Muscle of leg (tissue), 11 donors: ENCODE measurements around the gene PTPRN2. TPM values are rescaled to one million over a fixed set of nuclear protein-coding genes. Genes with fewer than 3 reads are reported as not detected.

Experiments used
- DNase-seq: peaks from one replicate; pipeline ENCODE4 v3.0.0; 2013
- H3K27ac ChIP-seq: one replicate; pipeline ENCODE4 v1.5.1; 2013; ENCODE audit warnings: mild to moderate bottlenecking, low read length, control low read depth
- H3K27me3 ChIP-seq: one replicate; pipeline ENCODE4 v1.6.1; 2013; ENCODE audit warnings: low read length; ENCODE audit not compliant: control insufficient read depth, insufficient read depth
- H3K36me3 ChIP-seq: one replicate; pipeline ENCODE4 v1.6.1; 2013; ENCODE audit warnings: low read length; ENCODE audit not compliant: control insufficient read depth, insufficient read depth
- H3K4me1 ChIP-seq: one replicate; pipeline ENCODE4 v1.6.1; 2013; ENCODE audit warnings: low read length; ENCODE audit not compliant: control insufficient read depth, insufficient read depth
- H3K4me3 ChIP-seq: one replicate; pipeline ENCODE4 v1.5.1; 2013; ENCODE audit warnings: low read length, control low read depth
- H3K9me3 ChIP-seq: replicated peaks from 2 replicates; pipeline ENCODE4 v1.6.1; 2013; ENCODE audit warnings: low read depth, low read length; ENCODE audit not compliant: control insufficient read depth
- WGBS: methylation state at CpG from one replicate; pipeline ENCODE4 v1.1.5; 2013; ENCODE audit warnings: missing lambda C conversion rate; ENCODE audit not compliant: insufficient coverage; 5-methylcytosine and 5-hydroxymethylcytosine counted together
- polyA plus RNA-seq, 8 donors: library from polyadenylated mRNA; unstranded; fragments of 120-200 nt; gene quantifications; one replicate each; pipeline versions ENCODE4 v1.2.1 to v1.2.3, GENCODE V29; 2013; ENCODE audit warnings: inconsistent platforms in 1 of 8, low replicate concordance in 1 of 8; ENCODE audit not compliant: insufficient read length in 8 of 8, insufficient read depth in 1 of 8
- total RNA-seq: library from RNA; stranded (reverse); fragments of 120-200 nt; gene quantifications from one replicate; pipeline ENCODE4 v1.2.4, GENCODE V29; 2013

The PTPRN2 gene
- total and polyA plus RNA-seq, 9 donors: 1.4 to 2.9 (median 2.3) TPM

DNA sequence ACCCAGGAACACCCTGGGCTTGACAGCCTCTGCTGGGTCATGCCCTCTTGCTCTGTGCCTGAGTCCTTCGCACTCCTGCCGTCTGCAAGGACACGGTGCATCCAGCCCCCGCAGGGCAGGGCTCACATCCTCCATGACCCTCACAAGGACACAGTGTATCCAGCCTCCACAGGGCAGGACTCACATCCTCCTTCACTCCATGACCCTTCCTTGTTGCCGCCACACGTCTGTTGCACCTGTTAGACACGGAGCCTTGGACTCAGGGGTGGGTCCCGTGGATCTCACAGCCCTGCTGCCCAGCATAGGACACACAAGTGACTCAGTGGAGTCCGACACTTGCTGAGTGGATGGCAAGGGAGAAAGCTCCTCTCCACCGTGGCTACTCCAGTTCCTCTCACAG lies 750.1 kb downstream of the PTPRN2 start:
- Histone ChIP-seq H3K9me3 (no peaks in the 10 kb centered on the region), H3K27me3 (peaks cover 12% of the 10 kb centered on the region), H3K4me3 (no peak overlapping the region), H3K4me1 (no peaks in the 10 kb centered on the region), H3K27ac (no peak overlapping the region), H3K36me3 (no peaks in the 10 kb centered on the region)
- 95% methylated on average over 8 of the region's 10 CpGs for WGBS
- no peak for DNase-seq

DNA sequence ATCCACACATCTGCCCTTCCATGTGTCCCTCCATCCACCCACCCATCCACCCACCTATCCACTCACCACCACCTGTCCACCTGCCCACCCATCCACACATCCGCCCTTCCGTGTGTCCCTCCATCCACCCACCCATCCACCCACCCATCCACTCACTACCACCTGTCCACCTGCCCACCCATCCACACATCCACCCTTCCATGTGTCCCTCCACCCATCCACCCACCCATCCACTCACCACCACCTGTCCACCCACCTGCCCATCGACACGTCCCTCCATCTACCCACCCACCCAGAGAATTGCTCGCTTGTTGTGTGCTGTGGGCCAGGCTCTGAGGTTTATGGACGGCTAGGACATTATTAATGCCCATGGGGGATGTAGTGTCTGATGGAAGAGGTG lies 750.6 kb downstream of the PTPRN2 start:
- Histone ChIP-seq H3K36me3 (no peaks in the 10 kb centered on the region), H3K4me1 (peaks cover 3% of the 10 kb centered on the region), H3K27ac (no peak overlapping the region), H3K4me3 (no peak overlapping the region), H3K27me3 (peaks cover 15% of the 10 kb centered on the region), H3K9me3 (no peaks in the 10 kb centered on the region)
- DNase-seq: no peak
- WGBS: 75% methylated on average over 2 of the region's 6 CpGs

DNA sequence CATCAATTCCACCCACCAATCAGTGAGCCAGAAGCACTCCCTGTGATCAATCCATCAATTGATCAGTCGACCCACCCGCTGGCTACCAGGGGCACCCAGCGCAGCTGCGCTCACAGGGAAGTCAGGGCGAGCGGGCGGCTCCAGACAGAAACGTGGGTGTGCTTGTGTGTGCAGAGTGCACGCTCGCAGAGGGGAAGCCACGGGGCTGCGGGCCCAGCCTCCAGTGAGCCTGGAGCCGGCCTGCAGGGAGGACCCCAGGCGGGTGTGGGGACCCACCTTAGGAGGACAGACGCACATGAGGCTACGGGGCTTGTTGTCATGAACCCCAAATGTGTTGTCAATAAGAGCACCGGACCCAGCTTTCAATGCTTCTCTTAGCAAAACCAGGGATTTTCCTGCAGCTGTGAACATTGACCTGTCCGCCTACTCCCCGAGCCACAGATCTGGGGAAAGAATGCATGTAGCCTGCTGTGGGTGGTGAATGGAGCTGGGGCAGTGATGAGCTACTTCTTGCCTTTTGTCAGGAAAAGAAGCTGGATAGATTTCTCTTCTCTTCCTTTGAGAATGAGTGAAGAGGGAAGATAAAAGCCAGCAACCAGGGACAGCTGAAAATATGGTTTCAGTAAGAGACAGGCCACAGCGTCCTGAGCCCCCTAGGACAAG lies 753.0 kb downstream of the PTPRN2 start:
- Histone ChIP-seq H3K27me3 (peaks cover 18% of the 10 kb centered on the region), H3K9me3 (no peaks in the 10 kb centered on the region)
- 68% methylated on average over 15 of the region's 20 CpGs for WGBS

DNA sequence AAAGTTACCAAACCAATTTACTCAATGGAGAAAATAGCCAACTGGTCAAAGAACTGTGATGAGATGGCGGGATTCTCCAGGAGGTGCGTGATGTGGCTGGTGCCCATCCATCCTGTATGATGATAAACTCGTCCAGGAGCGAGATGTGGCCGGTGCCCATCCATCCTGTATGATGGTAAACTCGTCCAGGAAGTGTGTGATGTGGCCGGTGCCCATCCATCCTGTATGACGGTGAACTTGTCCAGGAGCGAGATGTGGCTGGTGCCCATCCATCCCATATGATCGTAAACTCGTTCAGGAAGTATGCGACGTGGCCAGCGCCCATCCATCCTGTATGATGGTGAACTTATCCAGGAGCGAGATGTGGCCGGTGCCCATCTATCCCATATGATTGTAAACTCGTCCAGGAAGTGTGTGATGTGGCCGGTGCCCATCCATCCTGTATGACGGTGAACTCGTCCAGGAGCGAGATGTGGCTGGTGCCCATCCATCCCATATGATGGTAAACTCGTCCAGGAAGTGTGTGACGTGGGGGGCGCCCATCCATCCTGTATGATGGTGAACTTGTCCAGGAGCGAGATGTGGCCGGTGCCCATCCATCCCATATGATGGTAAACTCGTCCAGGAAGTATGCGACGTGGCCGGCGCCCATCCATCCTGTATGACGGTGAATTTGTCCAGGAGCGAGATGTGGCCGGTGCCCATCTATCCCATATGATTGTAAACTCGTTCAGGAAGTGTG lies 754.6 kb downstream of the PTPRN2 start:
- no peaks in the 10 kb centered on the region for H3K36me3 ChIP-seq
- no peak for DNase-seq
- H3K9me3 ChIP-seq: no peaks in the 10 kb centered on the region
- H3K27me3 ChIP-seq: peaks cover 18% of the 10 kb centered on the region
- H3K4me3 ChIP-seq: no peak overlapping the region
- no peak overlapping the region for H3K27ac ChIP-seq
- peaks cover 3% of the 10 kb centered on the region for H3K4me1 ChIP-seq
- WGBS: 90% methylated on average over 35 of the region's 35 CpGs

More for the DNA sequence above, 753.0 kb downstream of the PTPRN2 start:
- Histone ChIP-seq H3K4me1 (peaks cover 3% of the 10 kb centered on the region), H3K27ac (no peak overlapping the region), H3K4me3 (no peak overlapping the region), H3K36me3 (no peaks in the 10 kb centered on the region)
- no peak for DNase-seq

DNA sequence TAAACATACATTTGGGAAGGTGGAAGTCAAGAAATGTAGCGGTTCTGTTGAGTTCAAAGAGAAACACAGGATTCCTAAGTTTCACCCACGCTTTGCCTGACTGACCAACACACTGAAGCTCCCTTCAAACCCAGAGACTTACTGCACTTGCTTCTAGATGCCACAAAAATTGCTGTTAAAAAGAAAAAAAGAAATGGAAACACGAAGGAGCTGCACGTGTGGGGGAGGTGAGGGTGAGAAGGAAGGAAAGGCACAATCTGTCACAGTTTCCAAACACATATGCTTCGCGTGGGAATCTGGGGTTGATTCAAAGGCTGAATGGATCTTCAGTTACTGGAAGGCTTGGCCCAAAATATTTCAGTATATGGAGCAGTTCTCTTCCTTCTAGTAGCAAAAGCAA lies 755.2 kb downstream of the PTPRN2 start:
- Histone ChIP-seq H3K9me3 (no peaks in the 10 kb centered on the region), H3K27ac (no peak overlapping the region), H3K27me3 (peaks cover 18% of the 10 kb centered on the region), H3K4me1 (peaks cover 3% of the 10 kb centered on the region), H3K4me3 (no peak overlapping the region), H3K36me3 (no peaks in the 10 kb centered on the region)
- no peak for DNase-seq
- WGBS: 20% methylated on average over 1 of the region's 6 CpGs

DNA sequence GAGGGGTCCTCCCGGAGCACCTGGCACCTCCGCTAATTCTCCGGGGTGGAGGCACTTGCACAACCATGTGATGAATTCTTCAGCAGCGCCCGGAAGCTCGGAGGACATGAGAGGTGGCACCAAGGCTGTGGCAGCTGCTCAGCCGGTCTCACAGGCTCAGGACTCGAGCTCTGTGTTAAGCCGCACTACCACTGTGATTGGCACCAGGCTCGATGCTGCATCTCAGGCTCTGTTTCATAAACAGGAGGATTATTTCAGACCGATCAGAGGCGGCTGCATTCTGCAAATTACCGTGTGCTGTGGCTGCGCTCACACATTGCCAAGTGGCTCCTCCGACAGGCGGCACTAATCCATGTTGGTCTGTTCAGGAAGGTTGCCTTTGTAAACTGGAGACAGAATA lies 755.6 kb downstream of the PTPRN2 start:
- H3K27ac ChIP-seq: no peak overlapping the region
- peaks cover 3% of the 10 kb centered on the region for H3K4me1 ChIP-seq
- 76% methylated on average over 16 of the region's 16 CpGs for WGBS
- H3K9me3 ChIP-seq: no peaks in the 10 kb centered on the region
- no peak for DNase-seq
- H3K36me3 ChIP-seq: no peaks in the 10 kb centered on the region
- peaks cover 18% of the 10 kb centered on the region for H3K27me3 ChIP-seq
- no peak overlapping the region for H3K4me3 ChIP-seq

DNA sequence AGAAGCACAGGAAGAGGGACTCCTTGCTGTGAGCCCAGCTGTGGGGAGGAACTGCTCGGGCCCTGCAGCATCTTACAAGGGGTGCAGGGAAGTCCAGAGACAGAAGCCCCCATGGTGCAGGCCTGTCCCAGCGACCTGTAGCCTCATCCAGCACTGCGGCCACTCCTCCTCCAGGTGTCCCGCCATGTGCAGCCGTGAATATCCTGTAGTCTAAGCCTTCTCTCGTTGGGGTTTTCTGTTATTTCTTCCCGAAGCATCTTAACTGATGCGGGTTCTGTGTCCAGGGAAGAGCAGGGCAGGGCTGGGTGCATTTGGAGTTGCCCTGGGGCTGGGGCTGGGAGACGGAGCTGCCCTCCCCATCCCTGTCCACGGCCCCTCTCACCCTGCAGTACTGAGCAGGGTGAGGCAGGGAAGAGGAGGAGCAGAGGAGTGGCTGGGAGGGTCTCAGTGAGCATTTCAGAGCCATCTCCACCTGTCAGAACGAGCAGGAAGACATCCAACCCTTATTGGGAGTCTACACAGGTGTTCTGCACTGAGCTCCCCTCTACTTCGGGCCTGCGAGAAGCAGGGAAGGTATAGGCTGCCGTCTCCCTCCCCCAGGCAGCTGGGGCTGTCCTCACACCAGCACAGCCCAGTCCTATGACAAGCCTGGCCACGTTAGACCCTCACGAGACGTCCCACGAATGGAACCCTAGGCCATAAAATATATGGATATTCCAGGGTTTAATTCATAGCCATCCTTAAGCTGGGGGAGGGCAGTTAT lies 756.3 kb downstream of the PTPRN2 start:
- H3K4me3 ChIP-seq: no peak overlapping the region
- 69% methylated on average over 12 of the region's 18 CpGs for WGBS
- no peak for DNase-seq

DNA sequence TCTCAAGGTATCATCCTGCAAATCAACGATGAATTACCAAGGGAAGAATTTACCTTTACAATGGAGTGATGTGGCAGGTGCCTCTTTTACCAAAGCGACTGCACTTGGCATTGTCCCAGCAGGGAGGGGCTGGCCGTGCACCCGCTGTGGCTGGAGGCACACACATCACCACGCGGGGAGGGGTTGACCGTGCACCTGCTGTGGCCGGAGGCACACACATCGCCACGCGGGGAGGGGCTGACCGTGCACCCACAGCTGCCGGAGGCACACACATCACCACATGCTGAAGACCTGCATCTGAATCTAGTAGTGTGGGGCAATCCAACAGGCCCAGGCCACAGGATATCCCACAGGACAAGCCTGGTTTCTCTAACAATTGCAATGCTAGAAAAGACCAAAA lies 757.3 kb downstream of the PTPRN2 start:
- 50% methylated on average over 12 of the region's 13 CpGs for WGBS
- no peak overlapping the region for H3K4me3 ChIP-seq
- DNase-seq: no peak

More for the DNA sequence above, 756.3 kb downstream of the PTPRN2 start:
- Histone ChIP-seq H3K27ac (no peak overlapping the region), H3K9me3 (no peaks in the 10 kb centered on the region), H3K4me1 (peaks cover 3% of the 10 kb centered on the region), H3K27me3 (peaks cover 18% of the 10 kb centered on the region), H3K36me3 (no peaks in the 10 kb centered on the region)

DNA sequence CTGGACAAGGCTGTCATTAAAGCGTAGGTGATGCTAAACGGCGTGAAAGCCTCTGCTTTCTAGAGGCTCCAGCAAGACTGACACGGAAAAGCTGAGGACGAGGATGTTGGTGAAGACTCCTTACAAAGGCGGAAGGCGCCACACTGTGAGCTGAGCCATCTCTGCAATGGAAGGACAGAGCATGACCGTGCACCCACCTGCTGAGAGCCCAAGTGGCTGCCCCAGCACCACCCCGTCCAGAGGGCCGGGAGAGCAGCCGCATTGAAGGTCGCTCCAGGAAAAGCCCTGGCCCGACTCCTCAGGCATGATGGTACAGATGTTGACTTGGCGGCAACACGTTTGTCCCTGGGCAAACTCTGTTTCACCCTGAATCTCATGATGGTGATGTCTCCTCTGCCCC lies 758.1 kb downstream of the PTPRN2 start:
- no peak for DNase-seq
- WGBS: 83% methylated on average over 15 of the region's 15 CpGs
- H3K4me1 ChIP-seq: peaks cover 3% of the 10 kb centered on the region
- H3K27me3 ChIP-seq: peaks cover 10% of the 10 kb centered on the region
- H3K27ac ChIP-seq: no peak overlapping the region
- no peak overlapping the region for H3K4me3 ChIP-seq
- no peaks in the 10 kb centered on the region for H3K9me3 ChIP-seq
- no peaks in the 10 kb centered on the region for H3K36me3 ChIP-seq

More for the DNA sequence above, 757.3 kb downstream of the PTPRN2 start:
- Histone ChIP-seq H3K4me1 (peaks cover 3% of the 10 kb centered on the region), H3K27ac (no peak overlapping the region), H3K27me3 (peaks cover 15% of the 10 kb centered on the region), H3K9me3 (no peaks in the 10 kb centered on the region), H3K36me3 (no peaks in the 10 kb centered on the region)

DNA sequence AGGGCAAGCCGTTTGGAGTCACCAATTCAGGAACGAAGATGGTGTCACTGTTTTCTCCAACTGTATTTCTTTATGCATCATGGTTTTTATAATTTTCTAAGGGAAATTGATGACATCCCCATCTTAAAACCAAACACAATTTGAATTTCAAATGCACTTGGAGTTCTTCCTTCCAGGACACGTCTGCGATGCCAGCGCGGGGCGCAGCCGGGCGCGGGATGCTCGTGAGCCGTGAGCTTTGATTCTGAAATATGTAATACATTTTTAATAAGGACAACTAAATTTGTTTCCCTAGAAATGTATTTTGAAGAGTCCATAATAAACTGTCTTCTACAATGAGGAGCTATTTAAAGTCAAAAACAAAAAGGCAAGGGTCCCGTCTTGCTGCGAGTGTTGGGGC lies 758.7 kb downstream of the PTPRN2 start:
- Histone ChIP-seq H3K27me3 (peaks cover 10% of the 10 kb centered on the region), H3K9me3 (no peaks in the 10 kb centered on the region), H3K36me3 (no peaks in the 10 kb centered on the region), H3K4me1 (peaks cover 3% of the 10 kb centered on the region), H3K27ac (no peak overlapping the region), H3K4me3 (no peak overlapping the region)
- no peak for DNase-seq
- WGBS: 79% methylated on average over 2 of the region's 14 CpGs
